K562 (cell line): ENCODE measurements around the gene RPS2. TPM values are rescaled to one million over a fixed set of nuclear protein-coding genes. Genes with fewer than 3 reads are reported as not detected.
A peak's percentile ranks its signal among the peaks of the same experiment; 100 is the strongest.

Experiments
- AFF1 ChIP-seq, 2 experiments: fragments of 450-650 bp; IDR thresholded peaks; 2 replicates each; pipeline ENCODE4 v1.6.1; 2018; ENCODE audit warnings: mild to moderate bottlenecking in 2 of 2, low read depth in 1 of 2; ENCODE audit not compliant: partially characterized antibody in 2 of 2
- BACH1 ChIP-seq: fragments of 200-800 bp; sonication (Bioruptor generic); IDR thresholded peaks from 2 replicates; pipeline ENCODE4 v1.6.1; 2016; ENCODE audit warnings: missing genetic modification characterization, missing compliant biosample characterization
- CHCHD3 ChIP-seq: fragments of 250-450 bp; sonication (Bioruptor Pico); IDR thresholded peaks from 2 replicates; pipeline ENCODE4 v2.1.2; 2022; ENCODE audit warnings: mild to moderate bottlenecking
- DMBX1 ChIP-seq: fragments of 250-450 bp; sonication (Bioruptor Pico); IDR thresholded peaks from 2 replicates; pipeline ENCODE4 v1.8.0; 2022; ENCODE audit warnings: inconsistent platforms, mild to moderate bottlenecking, moderate library complexity, borderline replicate concordance
- GABPB2 ChIP-seq: fragments of 250-450 bp; sonication (Bioruptor Pico); conservative IDR thresholded peaks from 2 replicates; pipeline ENCODE4 v1.5.1; 2021; ENCODE audit warnings: mild to moderate bottlenecking
- HLTF ChIP-seq: fragments of 450-650 bp; IDR thresholded peaks from 2 replicates; pipeline ENCODE4 v1.6.1; 2016
- IFI16 ChIP-seq: fragments of 250-450 bp; sonication (Bioruptor Pico); IDR thresholded peaks from 2 replicates; pipeline ENCODE4 v2.1.2; 2022; ENCODE audit warnings: mild to moderate bottlenecking, inconsistent platforms
- IRF9 ChIP-seq: fragments of 450-650 bp; IDR thresholded peaks from 2 replicates; pipeline ENCODE4 v1.6.1; 2016; ENCODE audit warnings: missing biosample characterization, missing genetic modification characterization
- KAT8 ChIP-seq: fragments of 450-650 bp; IDR thresholded peaks from 2 replicates; pipeline ENCODE4 v1.6.1; 2016; ENCODE audit warnings: low read depth, mild to moderate bottlenecking
- MAFK ChIP-seq: IDR thresholded peaks from 2 replicates; pipeline ENCODE4 v1.6.1; 2011; ENCODE audit warnings: low read length, improper control_type of control experiment
- POLR2AphosphoS2 ChIP-seq: IDR thresholded peaks from 2 replicates; pipeline ENCODE4 v1.6.1; 2012; ENCODE audit warnings: low read length, improper control_type of control experiment
- PRDM10 ChIP-seq: fragments of 450-650 bp; IDR thresholded peaks from 2 replicates; pipeline ENCODE4 v1.6.1; 2018; ENCODE audit not compliant: partially characterized antibody
- TAF7 ChIP-seq: fragments of 450-650 bp; IDR thresholded peaks from 2 replicates; pipeline ENCODE4 v1.6.1; 2016; ENCODE audit warnings: missing genetic modification characterization, missing compliant biosample characterization
- TOE1 ChIP-seq, 2 experiments: fragments of 450-650 bp in 1 of 2; sonication (generic) in 1 of 2; formaldehyde crosslinking in 1 of 2; IDR thresholded peaks; 2 replicates each; pipeline versions ENCODE4 v1.7.1 to v1.8.0; 2016 to 2022; ENCODE audit warnings: borderline replicate concordance in 2 of 2, mild to moderate bottlenecking in 2 of 2, antibody characterized with exemption in 1 of 2, inconsistent platforms in 1 of 2, low read depth in 1 of 2, missing genetic modification reagents in 1 of 2, moderate library complexity in 1 of 2
- YBX1 ChIP-seq: fragments of 450-650 bp; IDR thresholded peaks from 2 replicates; pipeline ENCODE4 v1.7.1; 2016; ENCODE audit warnings: mild to moderate bottlenecking
- polyA plus RNA-seq, 8 experiments: library from polyadenylated mRNA; depleted of rRNA in 4 of 8; stranded (reverse) in 5 of 8; unstranded in 3 of 8; fragments of >200 nt; fragmentation: Nextera tagmentation in 2 of 8; fragmentation: Illumina TruSeq in 1 of 8; extraction: Ambion mirVana in 2 of 8; extraction: Trizol in 1 of 8; gene quantifications; 2 replicates each; pipeline versions ENCODE4 v1.2.1 to v1.2.3, GENCODE V29; 2011 to 2014; ENCODE audit warnings: inconsistent platforms in 1 of 8, missing spikeins in 1 of 8
- total RNA-seq, 7 experiments: library from RNA; depleted of rRNA in 6 of 7; stranded (reverse); fragments of >200 nt in 6 of 7; fragmentation: Illumina TruSeq in 2 of 7; extraction: Trizol in 2 of 7; gene quantifications; 2 replicates each; pipeline versions ENCODE4 v1.2.1 to v1.2.3, GENCODE V29; 2011 to 2021; ENCODE audit warnings: low replicate concordance in 1 of 7
- TF ChIP-seq, protein P1 (sequence below): fragments of 250-450 bp; sonication (Bioruptor Pico); IDR thresholded peaks from 2 replicates; pipeline ENCODE4 v1.9.0; 2021; ENCODE audit warnings: mild to moderate bottlenecking, inconsistent platforms

The RPS2 gene
- total and polyA plus RNA-seq, 9 of the 15 experiments (the other 6 are each of a cell fraction or from before 2014, with no cell fraction given) = 834 to 4,794 (median 3,793) TPM

DNA sequence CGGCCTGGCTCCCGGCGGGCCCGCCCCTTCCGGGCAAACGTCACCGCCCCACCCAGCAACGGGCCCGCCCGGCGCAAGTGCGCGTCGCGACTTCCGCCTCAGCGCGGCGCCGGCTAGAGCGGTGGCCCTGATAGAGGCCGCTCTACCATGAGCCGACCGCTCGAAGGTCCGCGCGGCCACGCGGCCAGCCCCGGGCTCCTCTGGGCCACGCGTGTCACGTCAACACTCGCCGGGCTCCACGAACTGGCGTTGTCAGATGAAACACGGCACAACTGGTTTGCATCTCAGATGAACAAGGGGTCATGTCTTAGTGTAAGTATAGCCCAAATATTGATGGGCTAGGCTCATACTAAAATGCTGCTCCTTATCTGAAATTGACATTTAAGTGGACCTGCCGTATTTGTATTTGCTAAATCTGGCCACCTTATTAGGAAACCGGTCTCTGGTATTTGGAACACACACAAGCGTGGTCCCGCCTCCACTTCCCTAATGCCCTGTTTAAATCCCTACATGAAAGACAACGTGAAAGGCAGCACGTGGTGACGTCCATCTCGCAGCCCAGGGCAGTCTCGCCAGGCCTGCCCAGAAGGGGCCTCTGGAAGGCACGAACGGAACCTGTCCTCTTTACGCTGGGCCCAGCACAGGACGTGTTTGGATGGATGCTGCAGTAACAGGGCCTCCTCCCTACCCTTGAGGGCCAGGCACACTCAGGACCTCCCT lies 45.3 kb upstream of the RPS2 start, which contains the start of gene ZNF598 (continued):
- peak; percentile 43; the same call in 1 of the 2 replicates for TF ChIP-seq TOE1 (IDR thresholded peaks at IDR 0.05; ENCODE audit: borderline replicate concordance)
- no peak for TF ChIP-seq TOE1 (CRISPR knock-in tag; IDR thresholded peaks at IDR 0.05; ENCODE audit: borderline replicate concordance, low read depth)
- TF ChIP-seq, protein P1, sequence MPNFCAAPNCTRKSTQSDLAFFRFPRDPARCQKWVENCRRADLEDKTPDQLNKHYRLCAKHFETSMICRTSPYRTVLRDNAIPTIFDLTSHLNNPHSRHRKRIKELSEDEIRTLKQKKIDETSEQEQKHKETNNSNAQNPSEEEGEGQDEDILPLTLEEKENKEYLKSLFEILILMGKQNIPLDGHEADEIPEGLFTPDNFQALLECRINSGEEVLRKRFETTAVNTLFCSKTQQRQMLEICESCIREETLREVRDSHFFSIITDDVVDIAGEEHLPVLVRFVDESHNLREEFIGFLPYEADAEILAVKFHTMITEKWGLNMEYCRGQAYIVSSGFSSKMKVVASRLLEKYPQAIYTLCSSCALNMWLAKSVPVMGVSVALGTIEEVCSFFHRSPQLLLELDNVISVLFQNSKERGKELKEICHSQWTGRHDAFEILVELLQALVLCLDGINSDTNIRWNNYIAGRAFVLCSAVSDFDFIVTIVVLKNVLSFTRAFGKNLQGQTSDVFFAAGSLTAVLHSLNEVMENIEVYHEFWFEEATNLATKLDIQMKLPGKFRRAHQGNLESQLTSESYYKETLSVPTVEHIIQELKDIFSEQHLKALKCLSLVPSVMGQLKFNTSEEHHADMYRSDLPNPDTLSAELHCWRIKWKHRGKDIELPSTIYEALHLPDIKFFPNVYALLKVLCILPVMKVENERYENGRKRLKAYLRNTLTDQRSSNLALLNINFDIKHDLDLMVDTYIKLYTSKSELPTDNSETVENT = peak; percentile 92
- no peak for TF ChIP-seq GABPB2 (CRISPR knock-in tag)
- TF ChIP-seq KAT8 = no peak
- TF ChIP-seq PRDM10 = no peak
- peak in 1 of 2 experiments; percentile 45 for TF ChIP-seq AFF1 (IDR thresholded peaks at IDR 0.05; ENCODE audit: low read depth in 1 of 2, partially characterized antibody in 2 of 2)
- TF ChIP-seq IFI16 = no peak
- TF ChIP-seq CHCHD3 (CRISPR knock-in tag) = peak; percentile 65; the same call in 1 of the 2 replicates
- TF ChIP-seq DMBX1 (CRISPR knock-in tag) = peak; percentile 21; the same call in 1 of the 2 replicates
- TF ChIP-seq HLTF = no peak
- no peak; the same call in 1 of the 2 replicates for TF ChIP-seq TAF7 (tag)
- TF ChIP-seq MAFK = no peak
- no peak for TF ChIP-seq IRF9
- no peak for TF ChIP-seq BACH1 (tag)
- TF ChIP-seq YBX1 = no peak
- TF ChIP-seq POLR2AphosphoS2 = no peak
